Activated CD8-positive, alpha-beta memory T cell treated with anti-CD3 and anti-CD28 coated beads, Interleukin-2, amount 10 ng/mL, durations not matched to agents 7 days and 5 days (primary cell): ENCODE results near the gene ALX3. TPM values are rescaled to one million over a fixed set of nuclear protein-coding genes. Genes with fewer than 3 reads are reported as not detected.

Experiments used
- ATAC-seq: fragments of 150-1000 bp; cut with Tn5 transposase; one replicate; pipeline ENCODE4 v1.10.0; 2021; ENCODE audit warnings: moderate library complexity
- CTCF ChIA-PET: fragments of 350-600 bp; sonication (Branson Sonifier 250); formaldehyde crosslinking; loops from one replicate; lab custom pipeline; 2021; ENCODE audit warnings: antibody characterized with exemption; lab: Charles Lee
- DNase-seq: peaks from one replicate; pipeline ENCODE4 v3.0.0-alpha.2; 2020
- H3K27ac Mint-ChIP-seq: one replicate; pipeline ENCODE4 v1.8.0; 2021; ENCODE audit warnings: mild to moderate bottlenecking, mixed read lengths
- H3K27me3 Mint-ChIP-seq: one replicate; pipeline ENCODE4 v1.8.0; 2021; ENCODE audit warnings: mixed read lengths
- H3K36me3 Mint-ChIP-seq: one replicate; pipeline ENCODE4 v1.8.0; 2021; ENCODE audit warnings: mild to moderate bottlenecking, mixed read lengths
- H3K4me1 Mint-ChIP-seq: one replicate; pipeline ENCODE4 v1.8.0; 2021; ENCODE audit warnings: mixed read lengths
- H3K4me3 Mint-ChIP-seq: one replicate; pipeline ENCODE4 v1.8.0; 2021; ENCODE audit warnings: mild to moderate bottlenecking, moderate library complexity, mixed read lengths
- H3K9me3 Mint-ChIP-seq: one replicate; pipeline ENCODE4 v1.8.0; 2022; ENCODE audit warnings: low read depth, mixed read lengths
- total RNA-seq, 2 experiments: library from RNA; stranded (reverse); gene quantifications; one replicate each; pipeline ENCODE4 v1.2.3, GENCODE V29; 2021

Gene ALX3
- total RNA-seq = not detected

GRCh38 chr1:110070671-110071242, at the start of gene ALX3:
Gene ALX3 (minus strand): TSS chr1:110070672. CDS start chr1:110070612, 60 bp downstream.
- no peaks in the 10 kb centered on the region for H3K9me3 Mint-ChIP-seq
- H3K4me1 Mint-ChIP-seq = peaks cover 9% of the 10 kb centered on the region

GRCh38 chr1:110119843-110120242, 49.4 kb upstream of the ALX3 start:
- CTCF ChIA-PET = no interaction called here
- ATAC-seq (no peak), DNase-seq (no peak)
- peaks cover 4% of the 10 kb centered on the region for H3K9me3 Mint-ChIP-seq
- H3K4me3 Mint-ChIP-seq = no peak overlapping the region
- H3K36me3 Mint-ChIP-seq = peaks cover 4% of the 10 kb centered on the region
- H3K27me3 Mint-ChIP-seq = peaks cover 34% of the 10 kb centered on the region
- no peaks in the 10 kb centered on the region for H3K4me1 Mint-ChIP-seq
- no peak overlapping the region for H3K27ac Mint-ChIP-seq

More at GRCh38 chr1:110070671-110071242, at the start of gene ALX3:
- CTCF ChIA-PET = interaction anchor here (0.7 to 3.3 kb wide), 7 partner anchors 10 to 46 kb away, joined by 3 to 16 read pairs (median 3); no protein-coding TSS in a partner anchor
- ATAC-seq = no peak
- Mint-ChIP-seq H3K4me3 (no peak within 1 kb of the TSS), H3K36me3 (peaks cover 2% of the 10 kb centered on the region), H3K27ac (no peak within 1 kb of the TSS), H3K27me3 (peaks cover 89% of the 10 kb centered on the region)
- DNase-seq = no peak

- no peak overlapping the region for H3K27ac Mint-ChIP-seq
- CTCF ChIA-PET = interaction anchor here (0.6 to 3.4 kb wide), 2 partner anchors 64 to 1458 kb away, joined by 3 to 11 read pairs; partner anchors contain the start of gene HENMT1
- peaks cover 4% of the 10 kb centered on the region for H3K9me3 Mint-ChIP-seq
- H3K4me3 Mint-ChIP-seq = no peak overlapping the region
- ATAC-seq (no peak), DNase-seq (no peak)
- H3K36me3 Mint-ChIP-seq = peaks cover 4% of the 10 kb centered on the region
- H3K27me3 Mint-ChIP-seq = peaks cover 35% of the 10 kb centered on the region
- H3K4me1 Mint-ChIP-seq = no peaks in the 10 kb centered on the region
Measured at GRCh38 chr1:110118636-110119396, 48.3 kb upstream of the ALX3 start.

GRCh38 chr1:110114784-110115183, 44.3 kb upstream of the ALX3 start:
- H3K36me3 Mint-ChIP-seq = no peaks in the 10 kb centered on the region
- no peak overlapping the region for H3K4me3 Mint-ChIP-seq
- no peaks in the 10 kb centered on the region for H3K9me3 Mint-ChIP-seq
- no peak overlapping the region for H3K27ac Mint-ChIP-seq
- DNase-seq = no peak
- H3K4me1 Mint-ChIP-seq = no peaks in the 10 kb centered on the region
- ATAC-seq = no peak
- CTCF ChIA-PET = interaction anchor here (0.6 to 1.1 kb wide), 2 partner anchors 9 to 897 kb away, joined by 3 to 5 read pairs; no protein-coding TSS in a partner anchor
- H3K27me3 Mint-ChIP-seq = peaks cover 45% of the 10 kb centered on the region

- H3K4me3 Mint-ChIP-seq = no peak overlapping the region
- H3K27ac Mint-ChIP-seq = no peak overlapping the region
- H3K27me3 Mint-ChIP-seq = peaks cover 49% of the 10 kb centered on the region
- CTCF ChIA-PET = interaction anchor here (0.8 to 1.3 kb wide), 3 partner anchors 8 to 60 kb away, joined by 3 to 5 read pairs (median 3); no protein-coding TSS in a partner anchor
- H3K4me1 Mint-ChIP-seq = no peaks in the 10 kb centered on the region
- no peaks in the 10 kb centered on the region for H3K36me3 Mint-ChIP-seq
- no peaks in the 10 kb centered on the region for H3K9me3 Mint-ChIP-seq
- ATAC-seq (no peak), DNase-seq (no peak)
Measured at GRCh38 chr1:110114173-110114572, 43.7 kb upstream of the ALX3 start.

GRCh38 chr1:110113551-110113950, 43.1 kb upstream of the ALX3 start:
- CTCF ChIA-PET = interaction anchor here (0.8 to 1.3 kb wide), 2 partner anchors 25 to 59 kb away, joined by 3 read pairs; no protein-coding TSS in a partner anchor
- no peaks in the 10 kb centered on the region for H3K9me3 Mint-ChIP-seq
- H3K4me3 Mint-ChIP-seq = no peak overlapping the region
- peaks cover 51% of the 10 kb centered on the region for H3K27me3 Mint-ChIP-seq
- H3K27ac Mint-ChIP-seq = no peak overlapping the region
- no peaks in the 10 kb centered on the region for H3K4me1 Mint-ChIP-seq
- no peaks in the 10 kb centered on the region for H3K36me3 Mint-ChIP-seq
- DNase-seq (no peak), ATAC-seq (no peak)

GRCh38 chr1:110112656-110113055, 42.2 kb upstream of the ALX3 start:
- Mint-ChIP-seq H3K4me3 (no peak overlapping the region), H3K4me1 (no peaks in the 10 kb centered on the region), H3K9me3 (no peaks in the 10 kb centered on the region), H3K27me3 (peaks cover 57% of the 10 kb centered on the region), H3K36me3 (no peaks in the 10 kb centered on the region), H3K27ac (no peak overlapping the region)
- no peak for DNase-seq
- CTCF ChIA-PET = interaction anchor here (0.6 kb wide), 1 partner anchor 58 kb away, joined by 3 read pairs; no protein-coding TSS in a partner anchor
- no peak for ATAC-seq

- no peaks in the 10 kb centered on the region for H3K36me3 Mint-ChIP-seq
- no peaks in the 10 kb centered on the region for H3K4me1 Mint-ChIP-seq
- no peak within 1 kb of the TSS for H3K27ac Mint-ChIP-seq
- no peaks in the 10 kb centered on the region for H3K9me3 Mint-ChIP-seq
- CTCF ChIA-PET = no interaction called here
- ATAC-seq (no peak), DNase-seq (no peak)
- H3K27me3 Mint-ChIP-seq = peaks cover 53% of the 10 kb centered on the region
- H3K4me3 Mint-ChIP-seq = no peak within 1 kb of the TSS
Measured at GRCh38 chr1:110112143-110112542, 41.7 kb upstream of the ALX3 start, which contains the start of gene UBL4B. Gene UBL4B (plus strand): TSS chr1:110112443. CDS start chr1:110112535, 92 bp downstream.

- H3K9me3 Mint-ChIP-seq = no peaks in the 10 kb centered on the region
- DNase-seq (no peak), ATAC-seq (no peak)
- H3K27me3 Mint-ChIP-seq = peaks cover 46% of the 10 kb centered on the region
- CTCF ChIA-PET = no interaction called here
- H3K36me3 Mint-ChIP-seq = no peaks in the 10 kb centered on the region
- H3K4me3 Mint-ChIP-seq = no peak overlapping the region
- no peaks in the 10 kb centered on the region for H3K4me1 Mint-ChIP-seq
- H3K27ac Mint-ChIP-seq = no peak overlapping the region
Measured at GRCh38 chr1:110111081-110111480, 40.6 kb upstream of the ALX3 start.

GRCh38 chr1:110107867-110108469, 37.5 kb upstream of the ALX3 start:
- DNase-seq = no peak
- Mint-ChIP-seq H3K9me3 (no peaks in the 10 kb centered on the region), H3K36me3 (no peaks in the 10 kb centered on the region), H3K27me3 (peaks cover 28% of the 10 kb centered on the region), H3K4me3 (no peak overlapping the region), H3K27ac (no peak overlapping the region), H3K4me1 (no peaks in the 10 kb centered on the region)
- CTCF ChIA-PET = interaction anchor here (2.8 to 7.8 kb wide), 2 partner anchors 18 to 55 kb away, joined by 29 to 106 read pairs; no protein-coding TSS in a partner anchor
- ATAC-seq = no peak

GRCh38 chr1:110106013-110106941, 35.8 kb upstream of the ALX3 start:
- no peak overlapping the region for H3K4me3 Mint-ChIP-seq
- CTCF ChIA-PET = interaction anchor here (0.6 to 7.8 kb wide), 20 partner anchors 9 to 894 kb away, joined by 3 to 106 read pairs (median 6); partner anchors contain the start of gene STRIP1
- H3K27me3 Mint-ChIP-seq = peaks cover 23% of the 10 kb centered on the region
- H3K36me3 Mint-ChIP-seq = no peaks in the 10 kb centered on the region
- H3K27ac Mint-ChIP-seq = no peak overlapping the region
- ATAC-seq (peak; percentile 84), DNase-seq (peak; percentile 74)
- H3K4me1 Mint-ChIP-seq = no peaks in the 10 kb centered on the region
- no peaks in the 10 kb centered on the region for H3K9me3 Mint-ChIP-seq

GRCh38 chr1:110102081-110102480, 31.6 kb upstream of the ALX3 start:
- no peaks in the 10 kb centered on the region for H3K9me3 Mint-ChIP-seq
- no peak overlapping the region for H3K4me3 Mint-ChIP-seq
- ATAC-seq (no peak), DNase-seq (no peak)
- CTCF ChIA-PET = interaction anchor here (1.2 to 7.8 kb wide), 3 partner anchors 13 to 15 kb away, joined by 4 to 106 read pairs (median 10); no protein-coding TSS in a partner anchor
- no peaks in the 10 kb centered on the region for H3K36me3 Mint-ChIP-seq
- no peak overlapping the region for H3K27ac Mint-ChIP-seq
- no peaks in the 10 kb centered on the region for H3K4me1 Mint-ChIP-seq
- peaks cover 10% of the 10 kb centered on the region for H3K27me3 Mint-ChIP-seq
